Lower lobe of right lung (tissue), 2 donors: ENCODE data around the gene HOXB1. TPM values are rescaled to one million over a fixed set of nuclear protein-coding genes. Genes with fewer than 3 reads are reported as not detected.

Experiments used
- ATAC-seq, 2 donors: fragments of 200-7000 bp; cut with Tn5 transposase; one replicate each; pipeline ENCODE4 v1.9.1; 2020 to 2022; ENCODE audit warnings: mild to moderate bottlenecking in 2 of 2, moderate library complexity in 2 of 2
- DNase-seq: peaks from one replicate; pipeline ENCODE4 v3.0.0-alpha.2; 2020
- H3K27ac ChIP-seq: fragments of 200-600 bp; one replicate; pipeline ENCODE4 v1.8.0; 2022
- H3K27me3 ChIP-seq: fragments of 200-600 bp; one replicate; pipeline ENCODE4 v1.8.0; 2022; ENCODE audit warnings: low read depth
- H3K36me3 ChIP-seq: fragments of 200-600 bp; one replicate; pipeline ENCODE4 v1.8.0; 2022; ENCODE audit warnings: mild to moderate bottlenecking
- H3K4me1 ChIP-seq: fragments of 200-600 bp; one replicate; pipeline ENCODE4 v1.8.0; 2022
- H3K4me3 ChIP-seq: fragments of 200-600 bp; one replicate; pipeline ENCODE4 v1.8.0; 2022; ENCODE audit warnings: mild to moderate bottlenecking
- H3K9me3 ChIP-seq: fragments of 200-600 bp; one replicate; pipeline ENCODE4 v1.8.0; 2022
- intact Hi-C: fragments of 100-400 bp; cut with DNase I; formaldehyde crosslinking; loops from one replicate; pipeline ENCODE4 v1.11.0; 2022
- total RNA-seq: library from RNA; stranded (reverse); fragmentation: NEBNext Ultra II Directional; extraction: Animal tissue kit (Norgen Biotek cat#: 25700); gene quantifications from one replicate; pipeline ENCODE4 v1.2.1, GENCODE V29; 2021
- TF ChIP-seq, protein P1 (sequence below): fragments of 200-600 bp; IDR thresholded peaks from one replicate; pipeline ENCODE4 v1.8.0; 2022; ENCODE audit warnings: antibody characterized with exemption, mild to moderate bottlenecking
- donor health status: DM: no; HTN: yes; CAD: no; lungs with severe emphysema.

Gene HOXB1
- total RNA-seq, 1 donor from 2014 or later = not detected

DNA sequence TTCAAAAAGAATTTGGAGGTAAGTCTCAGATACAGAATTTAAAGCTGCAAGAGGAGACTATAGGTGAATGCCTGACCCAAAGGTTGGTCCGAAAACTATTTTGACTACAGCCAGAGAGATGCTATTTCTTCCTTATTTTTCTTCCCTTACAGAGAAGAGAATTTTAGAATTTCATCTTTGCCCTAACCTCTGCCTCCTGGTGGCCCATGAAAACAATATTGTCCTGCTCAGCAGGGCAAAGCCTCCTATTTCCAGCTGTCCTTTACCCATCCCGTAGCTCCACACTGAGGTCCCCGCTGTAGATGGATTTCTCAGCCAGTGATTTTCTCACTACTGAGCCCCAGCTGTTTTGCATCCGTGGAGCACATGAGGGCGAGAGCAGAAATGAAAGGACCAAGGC lies 24.6 kb downstream of the HOXB1 start:
- TF ChIP-seq, protein P1, sequence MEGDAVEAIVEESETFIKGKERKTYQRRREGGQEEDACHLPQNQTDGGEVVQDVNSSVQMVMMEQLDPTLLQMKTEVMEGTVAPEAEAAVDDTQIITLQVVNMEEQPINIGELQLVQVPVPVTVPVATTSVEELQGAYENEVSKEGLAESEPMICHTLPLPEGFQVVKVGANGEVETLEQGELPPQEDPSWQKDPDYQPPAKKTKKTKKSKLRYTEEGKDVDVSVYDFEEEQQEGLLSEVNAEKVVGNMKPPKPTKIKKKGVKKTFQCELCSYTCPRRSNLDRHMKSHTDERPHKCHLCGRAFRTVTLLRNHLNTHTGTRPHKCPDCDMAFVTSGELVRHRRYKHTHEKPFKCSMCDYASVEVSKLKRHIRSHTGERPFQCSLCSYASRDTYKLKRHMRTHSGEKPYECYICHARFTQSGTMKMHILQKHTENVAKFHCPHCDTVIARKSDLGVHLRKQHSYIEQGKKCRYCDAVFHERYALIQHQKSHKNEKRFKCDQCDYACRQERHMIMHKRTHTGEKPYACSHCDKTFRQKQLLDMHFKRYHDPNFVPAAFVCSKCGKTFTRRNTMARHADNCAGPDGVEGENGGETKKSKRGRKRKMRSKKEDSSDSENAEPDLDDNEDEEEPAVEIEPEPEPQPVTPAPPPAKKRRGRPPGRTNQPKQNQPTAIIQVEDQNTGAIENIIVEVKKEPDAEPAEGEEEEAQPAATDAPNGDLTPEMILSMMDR = no peak
- no peaks in the 10 kb centered on the region for H3K9me3 ChIP-seq
- no peak for ATAC-seq
- DNase-seq = no peak
- no peaks in the 10 kb centered on the region for H3K4me1 ChIP-seq
- no peaks in the 10 kb centered on the region for H3K36me3 ChIP-seq
- H3K27me3 ChIP-seq = peaks cover 7% of the 10 kb centered on the region
- intact Hi-C loops = no loop called here
- H3K27ac ChIP-seq = no peak overlapping the region
- H3K4me3 ChIP-seq = no peak overlapping the region

DNA sequence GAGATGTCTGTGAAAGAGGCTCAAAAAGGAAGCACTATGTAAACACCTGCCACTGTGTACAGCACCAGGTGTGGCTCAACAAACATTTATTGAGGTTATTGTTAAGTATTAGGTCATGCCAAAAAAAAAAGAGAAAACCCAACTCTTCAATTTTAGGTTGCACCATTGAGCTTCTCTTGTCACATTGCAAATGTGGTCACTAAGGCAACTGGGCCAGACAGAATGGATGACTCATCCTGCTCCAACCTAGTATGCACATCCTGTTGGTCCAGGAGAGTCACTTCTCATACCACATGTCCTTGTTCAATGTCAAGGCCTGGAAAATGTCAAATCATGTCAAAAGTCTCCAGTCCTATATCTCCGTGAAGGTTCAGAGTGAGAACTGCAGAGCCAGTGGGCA lies 25.0 kb downstream of the HOXB1 start:
- ATAC-seq (peak; percentile 67 to 82), DNase-seq (no peak)
- Histone ChIP-seq H3K4me3 (no peak overlapping the region), H3K4me1 (no peaks in the 10 kb centered on the region), H3K27ac (no peak overlapping the region), H3K27me3 (peaks cover 7% of the 10 kb centered on the region), H3K36me3 (no peaks in the 10 kb centered on the region), H3K9me3 (no peaks in the 10 kb centered on the region)
- intact Hi-C loops = no loop called here
- TF ChIP-seq, protein P1 = no peak

DNA sequence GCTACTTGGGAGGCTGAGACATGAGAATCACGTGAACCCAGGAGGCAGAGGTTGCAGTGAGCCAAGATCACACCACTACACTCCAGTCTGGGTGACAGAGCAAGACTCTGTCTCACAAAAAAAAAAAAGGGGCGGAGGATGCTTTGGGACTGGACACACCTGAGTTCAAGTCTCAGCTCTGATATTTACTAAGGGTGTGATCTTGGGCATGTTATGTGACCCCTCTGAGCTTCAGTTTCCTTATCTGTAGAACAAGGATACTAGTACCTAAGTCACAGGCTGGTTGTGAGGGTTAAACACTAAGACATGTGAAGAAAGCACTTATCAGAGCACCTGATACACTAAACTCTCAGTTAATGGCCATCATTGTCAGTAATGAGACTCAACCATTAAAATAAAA lies 25.9 kb downstream of the HOXB1 start:
- H3K27ac ChIP-seq = no peak overlapping the region
- H3K27me3 ChIP-seq = peaks cover 6% of the 10 kb centered on the region
- DNase-seq (no peak), ATAC-seq (no peak)
- intact Hi-C loops = no loop called here
- no peaks in the 10 kb centered on the region for H3K9me3 ChIP-seq
- TF ChIP-seq, protein P1 = no peak
- no peaks in the 10 kb centered on the region for H3K36me3 ChIP-seq
- H3K4me3 ChIP-seq = no peak overlapping the region
- H3K4me1 ChIP-seq = no peaks in the 10 kb centered on the region

DNA sequence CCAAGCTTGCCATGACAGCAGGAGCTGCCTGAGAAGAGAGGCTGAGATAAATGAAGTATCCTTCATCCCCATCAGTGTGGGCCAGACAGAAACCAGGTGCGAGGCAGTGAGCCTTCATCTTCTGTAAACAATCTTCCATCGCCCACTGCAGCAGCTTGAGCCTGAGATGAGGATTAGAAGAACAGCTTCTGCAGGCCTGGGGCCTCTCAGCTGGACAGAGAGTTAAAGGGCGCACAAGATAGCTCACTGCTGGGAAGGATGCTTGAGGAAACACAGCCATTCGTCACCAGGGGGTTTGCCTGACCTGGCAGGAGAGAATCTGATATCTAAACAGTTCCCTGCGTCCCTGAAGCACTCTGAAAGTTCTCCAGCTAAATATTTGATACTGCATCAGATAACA lies 27.1 kb downstream of the HOXB1 start:
- intact Hi-C loops = no loop called here
- H3K4me3 ChIP-seq = no peak overlapping the region
- TF ChIP-seq, protein P1 = no peak
- H3K4me1 ChIP-seq = no peaks in the 10 kb centered on the region
- no peak for DNase-seq
- no peak overlapping the region for H3K27ac ChIP-seq
- H3K36me3 ChIP-seq = no peaks in the 10 kb centered on the region
- no peaks in the 10 kb centered on the region for H3K9me3 ChIP-seq
- peaks cover 4% of the 10 kb centered on the region for H3K27me3 ChIP-seq
- no peak for ATAC-seq

DNA sequence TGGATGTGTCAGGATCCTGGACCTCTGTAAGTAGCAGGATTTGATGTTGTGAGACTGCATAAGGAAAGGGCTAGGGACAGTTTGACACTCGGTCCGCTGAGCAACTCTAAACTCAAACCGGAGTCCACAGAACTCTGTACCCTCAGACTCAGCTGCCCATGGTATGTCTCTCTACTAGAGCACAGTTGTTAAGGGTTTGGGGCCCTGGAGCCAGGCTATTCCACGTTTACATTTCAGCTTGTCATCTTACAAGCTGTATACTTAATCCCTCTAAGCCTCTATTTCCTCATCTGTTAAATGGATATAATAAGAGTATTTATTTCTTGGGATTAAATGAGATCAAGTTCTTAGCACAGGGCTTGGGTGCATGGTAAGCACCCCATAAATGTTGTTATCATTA lies 27.9 kb downstream of the HOXB1 start:
- TF ChIP-seq, protein P1 = no peak
- Histone ChIP-seq H3K27me3 (peaks cover 4% of the 10 kb centered on the region), H3K36me3 (no peaks in the 10 kb centered on the region), H3K9me3 (no peaks in the 10 kb centered on the region), H3K4me1 (no peaks in the 10 kb centered on the region), H3K27ac (no peak overlapping the region), H3K4me3 (no peak overlapping the region)
- DNase-seq (no peak), ATAC-seq (no peak)
- intact Hi-C loops = no loop called here

DNA sequence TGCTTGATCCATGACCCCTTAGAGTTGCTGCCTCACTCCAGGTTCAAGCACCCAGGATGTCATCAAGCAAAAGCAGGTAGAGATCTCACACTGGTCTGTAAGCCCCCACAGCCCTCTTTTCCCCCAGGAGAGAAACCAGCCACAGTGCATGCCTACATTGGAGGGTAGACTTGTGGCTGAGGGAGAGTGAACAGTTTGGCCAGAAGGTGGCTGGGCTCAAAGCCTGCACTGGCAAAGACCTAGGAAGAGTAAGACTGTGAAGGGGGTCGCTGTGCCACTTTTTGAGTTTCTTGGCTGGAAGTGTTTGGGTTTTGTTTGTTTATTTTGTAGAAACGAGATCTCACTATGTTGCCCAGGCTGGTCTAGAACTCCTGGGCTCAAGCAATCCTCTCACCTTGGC lies 28.5 kb downstream of the HOXB1 start:
- intact Hi-C loops = no loop called here

More for the DNA sequence above, 28.5 kb downstream of the HOXB1 start:
- Histone ChIP-seq H3K27ac (no peak overlapping the region), H3K4me1 (no peaks in the 10 kb centered on the region), H3K36me3 (no peaks in the 10 kb centered on the region), H3K4me3 (no peak overlapping the region), H3K27me3 (peaks cover 4% of the 10 kb centered on the region), H3K9me3 (no peaks in the 10 kb centered on the region)
- TF ChIP-seq, protein P1 = no peak
- DNase-seq (no peak), ATAC-seq (no peak)
